ENCODE data around the gene ZER1.

ZER1 gene

GRCh38 chr9:128809831-128810230 is 38.1 kb upstream of the ZER1 start:
- no peak overlapping the region for H3K27ac ChIP-seq (ENCODE audit: low read length)
- H3K4me3 ChIP-seq (ENCODE audit: low read length), result no peak overlapping the region
- H3K36me3 ChIP-seq (replicated peaks; ENCODE audit: insufficient read depth, low read length), result no peaks in the 10 kb centered on the region
- H3K9me2 ChIP-seq (replicated peaks; ENCODE audit: insufficient read depth, low read length), result no peaks in the 10 kb centered on the region
- no peaks in the 10 kb centered on the region for H4K20me1 ChIP-seq (ENCODE audit: insufficient read depth, low read length)
- no peaks in the 10 kb centered on the region for H3K79me2 ChIP-seq (ENCODE audit: low read length)
- H3K4me2 ChIP-seq (ENCODE audit: low read depth, low read length), result no peak overlapping the region
- H3K27me3 ChIP-seq (replicated peaks; ENCODE audit: insufficient read depth, low read length), result no peaks in the 10 kb centered on the region
- H2AFZ ChIP-seq (ENCODE audit: low read length), result no peak overlapping the region
- no peak for DNase-seq
- H3F3A ChIP-seq (ENCODE audit: insufficient read depth, low read length), result no peaks in the 10 kb centered on the region
- TF ChIP-seq CTCF (IDR thresholded peaks at IDR 0.05; ENCODE audit: low read length), result no peak
- TF ChIP-seq EZH2 (optimal IDR thresholded peaks at IDR 0.05; ENCODE audit: low read depth, low read length), result no peak
- no peak for TF ChIP-seq EZH2phosphoT487 (IDR thresholded peaks at IDR 0.05; ENCODE audit: low read length)
- no peaks in the 10 kb centered on the region for H3K9me3 ChIP-seq (replicated peaks; ENCODE audit: insufficient read depth, low read length)
- H3K4me1 ChIP-seq (ENCODE audit: low read length), result no peaks in the 10 kb centered on the region
- no peak overlapping the region for H3K9ac ChIP-seq (ENCODE audit: low read length)

GRCh38 chr9:128809036-128809599 is 37.4 kb upstream of the ZER1 start:
- Histone ChIP-seq H3F3A (ENCODE audit: insufficient read depth, low read length) (no peaks in the 10 kb centered on the region), H3K79me2 (ENCODE audit: low read length) (no peaks in the 10 kb centered on the region), H3K4me3 (ENCODE audit: low read length) (no peak overlapping the region), H3K9me3 (replicated peaks; ENCODE audit: insufficient read depth, low read length) (no peaks in the 10 kb centered on the region), H3K9me2 (replicated peaks; ENCODE audit: insufficient read depth, low read length) (no peaks in the 10 kb centered on the region), H4K20me1 (ENCODE audit: insufficient read depth, low read length) (no peaks in the 10 kb centered on the region), H3K4me1 (ENCODE audit: low read length) (no peaks in the 10 kb centered on the region), H3K27me3 (replicated peaks; ENCODE audit: insufficient read depth, low read length) (no peaks in the 10 kb centered on the region), H3K9ac (ENCODE audit: low read length) (no peak overlapping the region), H3K27ac (ENCODE audit: low read length) (no peak overlapping the region), H2AFZ (ENCODE audit: low read length) (no peak overlapping the region), H3K4me2 (ENCODE audit: low read depth, low read length) (no peak overlapping the region), H3K36me3 (replicated peaks; ENCODE audit: insufficient read depth, low read length) (no peaks in the 10 kb centered on the region)
- DNase-seq, result no peak
- TF ChIP-seq EZH2phosphoT487 (IDR thresholded peaks at IDR 0.05; ENCODE audit: low read length) (no peak), CTCF (IDR thresholded peaks at IDR 0.05; ENCODE audit: low read length) (no peak), EZH2 (optimal IDR thresholded peaks at IDR 0.05; ENCODE audit: low read depth, low read length) (no peak)

GRCh38 chr9:128808543-128808942 is 36.8 kb upstream of the ZER1 start:
- Histone ChIP-seq H3F3A (ENCODE audit: insufficient read depth, low read length) (no peaks in the 10 kb centered on the region), H3K27me3 (replicated peaks; ENCODE audit: insufficient read depth, low read length) (no peaks in the 10 kb centered on the region), H3K4me3 (ENCODE audit: low read length) (no peak overlapping the region), H3K9me3 (replicated peaks; ENCODE audit: insufficient read depth, low read length) (no peaks in the 10 kb centered on the region), H3K27ac (ENCODE audit: low read length) (no peak overlapping the region), H3K9ac (ENCODE audit: low read length) (no peak overlapping the region), H3K79me2 (ENCODE audit: low read length) (no peaks in the 10 kb centered on the region), H3K4me2 (ENCODE audit: low read depth, low read length) (no peak overlapping the region), H3K4me1 (ENCODE audit: low read length) (no peaks in the 10 kb centered on the region), H4K20me1 (ENCODE audit: insufficient read depth, low read length) (no peaks in the 10 kb centered on the region), H3K9me2 (replicated peaks; ENCODE audit: insufficient read depth, low read length) (no peaks in the 10 kb centered on the region), H3K36me3 (replicated peaks; ENCODE audit: insufficient read depth, low read length) (no peaks in the 10 kb centered on the region), H2AFZ (ENCODE audit: low read length) (no peak overlapping the region)
- TF ChIP-seq CTCF (IDR thresholded peaks at IDR 0.05; ENCODE audit: low read length), result no peak
- TF ChIP-seq EZH2 (optimal IDR thresholded peaks at IDR 0.05; ENCODE audit: low read depth, low read length), result no peak
- no peak for TF ChIP-seq EZH2phosphoT487 (IDR thresholded peaks at IDR 0.05; ENCODE audit: low read length)
- no peak for DNase-seq
